ENCODE measurements around the gene SMC4. TPM values are rescaled to one million over a fixed set of nuclear protein-coding genes. Genes with fewer than 3 reads are reported as not detected.

The SMC4 gene
- polyA plus RNA-seq, 4 donors, result 17.0 to 57.2 (median 25.7) TPM

GRCh38 chr3:160384639-160385318, 14.7 kb upstream of the SMC4 start:
- 90 to 94% (median 92%) methylated on average over 5 of the region's 5 CpGs for WGBS, 3 donors
- Histone ChIP-seq H3K36me3 (ENCODE audit: control insufficient read depth in 3 of 3, insufficient read depth in 2 of 3, low read depth in 1 of 3, low read length in 3 of 3) (peaks cover 0 to 3% (median 0%) of the 10 kb centered on the region in 3 donors), H3K9me3 (ENCODE audit: control insufficient read depth in 2 of 2, insufficient read depth in 1 of 2, low read depth in 1 of 2, low read length in 1 of 2) (no peaks in the 10 kb centered on the region), H3K4me1 (ENCODE audit: control insufficient read depth in 3 of 3, insufficient read depth in 2 of 3, low read depth in 1 of 3, low read length in 2 of 3) (no peaks in the 10 kb centered on the region), H3K4me3 (ENCODE audit: low read depth in 1 of 3, low read length in 3 of 3) (no peak overlapping the region), H3K27ac (ENCODE audit: low read depth in 1 of 3, low read length in 2 of 3) (no peak overlapping the region), H3K27me3 (ENCODE audit: control insufficient read depth in 3 of 3, insufficient read depth in 3 of 3, low read length in 3 of 3) (no peaks in the 10 kb centered on the region)
- FAIRE-seq, result no peak
- DNase-seq, result no peak

- Histone ChIP-seq H3K4me3 (ENCODE audit: low read depth in 1 of 3, low read length in 3 of 3) (no peak overlapping the region), H3K36me3 (ENCODE audit: control insufficient read depth in 3 of 3, insufficient read depth in 2 of 3, low read depth in 1 of 3, low read length in 3 of 3) (no peaks in the 10 kb centered on the region), H3K27ac (ENCODE audit: low read depth in 1 of 3, low read length in 2 of 3) (no peak overlapping the region), H3K4me1 (ENCODE audit: control insufficient read depth in 3 of 3, insufficient read depth in 2 of 3, low read depth in 1 of 3, low read length in 2 of 3) (peaks cover 0 to 2% (median 0%) of the 10 kb centered on the region in 3 donors), H3K27me3 (ENCODE audit: control insufficient read depth in 3 of 3, insufficient read depth in 3 of 3, low read length in 3 of 3) (no peaks in the 10 kb centered on the region), H3K9me3 (ENCODE audit: control insufficient read depth in 2 of 2, insufficient read depth in 1 of 2, low read depth in 1 of 2, low read length in 1 of 2) (no peaks in the 10 kb centered on the region)
- WGBS, 3 donors, result 73 to 94% (median 86%) methylated on average over 3 of the region's 3 CpGs
- no peak for FAIRE-seq
- no peak for DNase-seq
These were observed 8.8 kb upstream of the SMC4 start for GRCh38 chr3:160390565-160391138.

- no peak for FAIRE-seq
- H3K27me3 ChIP-seq (ENCODE audit: control insufficient read depth in 3 of 3, insufficient read depth in 3 of 3, low read length in 3 of 3), result no peaks in the 10 kb centered on the region
- DNase-seq, result no peak
These were observed 6.7 kb upstream of the SMC4 start for GRCh38 chr3:160392798-160393197.

GRCh38 chr3:160393346-160394008, 6.0 kb upstream of the SMC4 start:
- Histone ChIP-seq H3K36me3 (ENCODE audit: control insufficient read depth in 3 of 3, insufficient read depth in 2 of 3, low read depth in 1 of 3, low read length in 3 of 3) (no peaks in the 10 kb centered on the region), H3K4me3 (ENCODE audit: low read depth in 1 of 3, low read length in 3 of 3) (no peak overlapping the region), H3K27ac (ENCODE audit: low read depth in 1 of 3, low read length in 2 of 3) (no peak overlapping the region), H3K27me3 (ENCODE audit: control insufficient read depth in 3 of 3, insufficient read depth in 3 of 3, low read length in 3 of 3) (no peaks in the 10 kb centered on the region), H3K4me1 (ENCODE audit: control insufficient read depth in 3 of 3, insufficient read depth in 2 of 3, low read depth in 1 of 3, low read length in 2 of 3) (peaks cover 0 to 2% (median 0%) of the 10 kb centered on the region in 3 donors), H3K9me3 (ENCODE audit: control insufficient read depth in 2 of 2, insufficient read depth in 1 of 2, low read depth in 1 of 2, low read length in 1 of 2) (no peaks in the 10 kb centered on the region)
- FAIRE-seq, result no peak
- no peak for DNase-seq
- 78 to 88% (median 86%) methylated on average over 2 of the region's 2 CpGs for WGBS, 3 donors

More at GRCh38 chr3:160392798-160393197, 6.7 kb upstream of the SMC4 start:
- H3K9me3 ChIP-seq (ENCODE audit: control insufficient read depth in 2 of 2, insufficient read depth in 1 of 2, low read depth in 1 of 2, low read length in 1 of 2), result no peaks in the 10 kb centered on the region
- no peak overlapping the region for H3K27ac ChIP-seq (ENCODE audit: low read depth in 1 of 3, low read length in 2 of 3)
- no peaks in the 10 kb centered on the region for H3K36me3 ChIP-seq (ENCODE audit: control insufficient read depth in 3 of 3, insufficient read depth in 2 of 3, low read depth in 1 of 3, low read length in 3 of 3)
- H3K4me1 ChIP-seq (ENCODE audit: control insufficient read depth in 3 of 3, insufficient read depth in 2 of 3, low read depth in 1 of 3, low read length in 2 of 3), result peaks cover 0 to 2% (median 0%) of the 10 kb centered on the region in 3 donors
- no peak overlapping the region for H3K4me3 ChIP-seq (ENCODE audit: low read depth in 1 of 3, low read length in 3 of 3)

- DNase-seq, result no peak
- Histone ChIP-seq H3K4me1 (ENCODE audit: control insufficient read depth in 3 of 3, insufficient read depth in 2 of 3, low read depth in 1 of 3, low read length in 2 of 3) (peaks cover 0 to 2% (median 0%) of the 10 kb centered on the region in 3 donors), H3K4me3 (ENCODE audit: low read depth in 1 of 3, low read length in 3 of 3) (no peak overlapping the region), H3K9me3 (ENCODE audit: control insufficient read depth in 2 of 2, insufficient read depth in 1 of 2, low read depth in 1 of 2, low read length in 1 of 2) (no peaks in the 10 kb centered on the region), H3K27ac (ENCODE audit: low read depth in 1 of 3, low read length in 2 of 3) (no peak overlapping the region), H3K36me3 (ENCODE audit: control insufficient read depth in 3 of 3, insufficient read depth in 2 of 3, low read depth in 1 of 3, low read length in 3 of 3) (no peaks in the 10 kb centered on the region), H3K27me3 (ENCODE audit: control insufficient read depth in 3 of 3, insufficient read depth in 3 of 3, low read length in 3 of 3) (no peaks in the 10 kb centered on the region)
- no peak for FAIRE-seq
- 93 to 98% (median 96%) methylated on average over 3 of the region's 3 CpGs for WGBS, 3 donors
These were observed 5.4 kb upstream of the SMC4 start for GRCh38 chr3:160394009-160394392.

GRCh38 chr3:160395297-160395696, 4.2 kb upstream of the SMC4 start:
- no peak overlapping the region for H3K27ac ChIP-seq (ENCODE audit: low read depth in 1 of 3, low read length in 2 of 3)

GRCh38 chr3:160398820-160399124, 678 bp upstream of the SMC4 start:
- WGBS, 3 donors, result 0% methylated on average over 9 of the region's 9 CpGs
- DNase-seq, result no peak
- Histone ChIP-seq H3K27me3 (ENCODE audit: control insufficient read depth in 3 of 3, insufficient read depth in 3 of 3, low read length in 3 of 3) (no peaks in the 10 kb centered on the region), H3K9me3 (ENCODE audit: control insufficient read depth in 2 of 2, insufficient read depth in 1 of 2, low read depth in 1 of 2, low read length in 1 of 2) (no peaks in the 10 kb centered on the region), H3K4me1 (ENCODE audit: control insufficient read depth in 3 of 3, insufficient read depth in 2 of 3, low read depth in 1 of 3, low read length in 2 of 3) (no peaks in the 10 kb centered on the region), H3K36me3 (ENCODE audit: control insufficient read depth in 3 of 3, insufficient read depth in 2 of 3, low read depth in 1 of 3, low read length in 3 of 3) (no peaks in the 10 kb centered on the region), H3K27ac (ENCODE audit: low read depth in 1 of 3, low read length in 2 of 3) (peak overlapping the region in 2 of 3 donors; percentile 90 to 95), H3K4me3 (ENCODE audit: low read depth in 1 of 3, low read length in 3 of 3) (peak overlapping the region; percentile 77 to 97 (median 89))
- FAIRE-seq, result no peak

More at GRCh38 chr3:160395297-160395696, 4.2 kb upstream of the SMC4 start:
- Histone ChIP-seq H3K27me3 (ENCODE audit: control insufficient read depth in 3 of 3, insufficient read depth in 3 of 3, low read length in 3 of 3) (no peaks in the 10 kb centered on the region), H3K4me1 (ENCODE audit: control insufficient read depth in 3 of 3, insufficient read depth in 2 of 3, low read depth in 1 of 3, low read length in 2 of 3) (peaks cover 0 to 2% (median 0%) of the 10 kb centered on the region in 3 donors), H3K4me3 (ENCODE audit: low read depth in 1 of 3, low read length in 3 of 3) (no peak overlapping the region), H3K36me3 (ENCODE audit: control insufficient read depth in 3 of 3, insufficient read depth in 2 of 3, low read depth in 1 of 3, low read length in 3 of 3) (no peaks in the 10 kb centered on the region), H3K9me3 (ENCODE audit: control insufficient read depth in 2 of 2, insufficient read depth in 1 of 2, low read depth in 1 of 2, low read length in 1 of 2) (no peaks in the 10 kb centered on the region)
- DNase-seq (no peak), FAIRE-seq (no peak)

- Histone ChIP-seq H3K36me3 (ENCODE audit: control insufficient read depth in 3 of 3, insufficient read depth in 2 of 3, low read depth in 1 of 3, low read length in 3 of 3) (no peaks in the 10 kb centered on the region), H3K4me3 (ENCODE audit: low read depth in 1 of 3, low read length in 3 of 3) (peak overlapping the region; percentile 77 to 97 (median 89)), H3K27me3 (ENCODE audit: control insufficient read depth in 3 of 3, insufficient read depth in 3 of 3, low read length in 3 of 3) (no peaks in the 10 kb centered on the region), H3K27ac (ENCODE audit: low read depth in 1 of 3, low read length in 2 of 3) (peak overlapping the region; percentile 74 to 95 (median 90)), H3K4me1 (ENCODE audit: control insufficient read depth in 3 of 3, insufficient read depth in 2 of 3, low read depth in 1 of 3, low read length in 2 of 3) (no peaks in the 10 kb centered on the region), H3K9me3 (ENCODE audit: control insufficient read depth in 2 of 2, insufficient read depth in 1 of 2, low read depth in 1 of 2, low read length in 1 of 2) (no peaks in the 10 kb centered on the region)
- DNase-seq (peak; percentile 50 to 72), FAIRE-seq (no peak)
- WGBS, 3 donors, result 0% methylated on average over 49 of the region's 49 CpGs
These were observed 716 bp downstream of the SMC4 start for GRCh38 chr3:160400030-160400701.
